SK-N-SH (cell line): Measurements from ENCODE around the gene PRKCA.

Experiments
- CHD2 ChIP-seq: fragments of 150-350 bp; IDR thresholded peaks from 2 replicates; pipeline ENCODE4 v1.6.1; 2018; ENCODE audit warnings: low read length; ENCODE audit not compliant: partially characterized antibody
- CTCF ChIP-seq: fragments of 200-600 bp; sonication (generic); IDR thresholded peaks from 2 replicates; pipeline ENCODE4 v1.6.1; 2017; ENCODE audit warnings: antibody characterized with exemption, mild to moderate bottlenecking, moderate library complexity
- FOXM1 ChIP-seq: IDR thresholded peaks from 2 replicates; pipeline ENCODE4 v1.4.0; 2012; ENCODE audit warnings: low read depth, mild to moderate bottlenecking
- IRF3 ChIP-seq: fragments of 150-350 bp; IDR thresholded peaks from 2 replicates; pipeline ENCODE4 v1.6.1; 2016; ENCODE audit warnings: mild to moderate bottlenecking, low read depth, low read length
- POLR2AphosphoS5 ChIP-seq: IDR thresholded peaks from 2 replicates; pipeline ENCODE4 v1.6.1; 2012; ENCODE audit warnings: low read depth, low read length
- RAD21 ChIP-seq: IDR thresholded peaks from 2 replicates; pipeline ENCODE4 v1.6.1; 2012; ENCODE audit warnings: mild to moderate bottlenecking, low read length
- RXRA ChIP-seq: IDR thresholded peaks from 2 replicates; pipeline ENCODE4 v1.4.0; 2012; ENCODE audit warnings: low read depth, mild to moderate bottlenecking, borderline replicate concordance
- SIN3A ChIP-seq: IDR thresholded peaks from 2 replicates; pipeline ENCODE4 v1.6.1; 2012; ENCODE audit warnings: low read depth, mild to moderate bottlenecking, low read length, moderate library complexity, borderline replicate concordance
- SMC3 ChIP-seq: IDR thresholded peaks from 2 replicates; pipeline ENCODE4 v1.6.1; 2012; ENCODE audit warnings: low read depth, low read length, improper control_type of control experiment
- ZBTB33 ChIP-seq: IDR thresholded peaks from 2 replicates; pipeline ENCODE4 v1.4.0; 2012; ENCODE audit warnings: low read depth, borderline replicate concordance

GRCh38 chr17:66445229-66445628, 142.8 kb downstream of the PRKCA start:
- TF ChIP-seq SMC3 (no peak), CTCF (no peak), SIN3A (no peak), FOXM1 (no peak), CHD2 (no peak), RAD21 (no peak), RXRA (no peak), IRF3 (no peak), ZBTB33 (no peak), POLR2AphosphoS5 (no peak; the same call in 1 of the 2 replicates)
